Activated naive CD4-positive, alpha-beta T cell treated with anti-CD3 and anti-CD28 coated beads, Interleukin-2, amount 50 U/mL, for 24 hours (primary cell): ENCODE results near the gene VAMP8.
"Not testable (repeated sequence)": the region's sequence is repeated elsewhere in the genome, so short reads cannot be mapped to it uniquely, and the experiment has no call there.

Experiments used
- H3K27ac Mint-ChIP-seq: one replicate; pipeline ENCODE4 v1.8.0; 2021; ENCODE audit warnings: mild to moderate bottlenecking, mixed read lengths
- H3K27me3 Mint-ChIP-seq: one replicate; pipeline ENCODE4 v1.8.0; 2021; ENCODE audit warnings: mixed read lengths
- H3K36me3 Mint-ChIP-seq: one replicate; pipeline ENCODE4 v1.8.0; 2021; ENCODE audit warnings: mixed read lengths
- H3K4me1 Mint-ChIP-seq: one replicate; pipeline ENCODE4 v1.8.0; 2021; ENCODE audit warnings: mixed read lengths
- H3K4me3 Mint-ChIP-seq: one replicate; pipeline ENCODE4 v1.8.0; 2021; ENCODE audit warnings: mild to moderate bottlenecking, mixed read lengths
- H3K9me3 Mint-ChIP-seq: one replicate; pipeline ENCODE4 v1.8.0; 2021; ENCODE audit warnings: mixed read lengths

VAMP8 gene

GRCh38 chr2:85596486-85597143 is 19.2 kb downstream of the VAMP8 start:
- Mint-ChIP-seq H3K36me3 (no peaks in the 10 kb centered on the region), H3K27ac (peak overlapping the region; percentile 59), H3K4me1 (peaks cover 33% of the 10 kb centered on the region), H3K27me3 (no peaks in the 10 kb centered on the region), H3K9me3 (no peaks in the 10 kb centered on the region), H3K4me3 (peak overlapping the region; percentile 99)

GRCh38 chr2:85597241-85597640 is 19.9 kb downstream of the VAMP8 start:
- Mint-ChIP-seq H3K27me3 (no peaks in the 10 kb centered on the region), H3K4me3 (peak overlapping the region; percentile 99), H3K36me3 (no peaks in the 10 kb centered on the region), H3K27ac (no peak overlapping the region), H3K9me3 (no peaks in the 10 kb centered on the region), H3K4me1 (peaks cover 33% of the 10 kb centered on the region)

DNA sequence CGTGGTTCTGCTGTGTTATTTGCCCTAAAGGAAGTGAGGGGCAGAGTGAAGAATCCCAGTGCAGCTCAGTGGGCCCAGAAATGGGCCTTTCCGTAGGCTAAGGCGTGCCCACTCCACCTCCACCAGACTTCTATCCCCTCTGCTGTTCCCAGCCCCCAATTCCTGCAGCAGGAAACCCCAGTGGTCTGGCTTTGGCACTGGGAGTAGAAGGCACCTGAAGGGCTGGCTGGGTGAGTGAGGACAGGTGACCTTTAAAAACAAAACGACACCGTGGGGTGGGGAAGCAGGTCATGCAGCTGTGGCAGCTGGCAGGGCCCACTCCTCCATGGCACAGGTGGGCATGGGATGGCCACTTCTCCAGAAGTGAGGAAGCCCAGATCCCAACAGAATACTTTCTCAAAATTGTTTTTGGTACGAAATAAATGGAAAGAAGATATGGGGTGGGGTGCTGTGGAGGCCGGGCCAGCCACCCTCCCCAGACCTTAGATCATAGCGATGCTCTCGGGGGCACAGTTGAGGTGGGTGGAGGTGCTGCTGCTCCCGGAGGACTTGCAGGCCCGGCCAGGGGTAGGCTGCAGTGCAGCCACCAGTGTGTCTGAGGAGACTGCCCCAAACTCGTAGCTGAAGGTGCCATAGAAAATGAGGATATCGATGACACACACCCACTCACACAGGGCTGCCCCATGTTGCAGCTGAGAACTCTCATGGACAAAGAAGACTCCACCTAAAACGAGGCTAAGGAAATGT is 21.4 kb downstream of the VAMP8 start:
- Mint-ChIP-seq H3K4me3 (no peak overlapping the region), H3K4me1 (peaks cover 40% of the 10 kb centered on the region), H3K36me3 (no peaks in the 10 kb centered on the region)

DNA sequence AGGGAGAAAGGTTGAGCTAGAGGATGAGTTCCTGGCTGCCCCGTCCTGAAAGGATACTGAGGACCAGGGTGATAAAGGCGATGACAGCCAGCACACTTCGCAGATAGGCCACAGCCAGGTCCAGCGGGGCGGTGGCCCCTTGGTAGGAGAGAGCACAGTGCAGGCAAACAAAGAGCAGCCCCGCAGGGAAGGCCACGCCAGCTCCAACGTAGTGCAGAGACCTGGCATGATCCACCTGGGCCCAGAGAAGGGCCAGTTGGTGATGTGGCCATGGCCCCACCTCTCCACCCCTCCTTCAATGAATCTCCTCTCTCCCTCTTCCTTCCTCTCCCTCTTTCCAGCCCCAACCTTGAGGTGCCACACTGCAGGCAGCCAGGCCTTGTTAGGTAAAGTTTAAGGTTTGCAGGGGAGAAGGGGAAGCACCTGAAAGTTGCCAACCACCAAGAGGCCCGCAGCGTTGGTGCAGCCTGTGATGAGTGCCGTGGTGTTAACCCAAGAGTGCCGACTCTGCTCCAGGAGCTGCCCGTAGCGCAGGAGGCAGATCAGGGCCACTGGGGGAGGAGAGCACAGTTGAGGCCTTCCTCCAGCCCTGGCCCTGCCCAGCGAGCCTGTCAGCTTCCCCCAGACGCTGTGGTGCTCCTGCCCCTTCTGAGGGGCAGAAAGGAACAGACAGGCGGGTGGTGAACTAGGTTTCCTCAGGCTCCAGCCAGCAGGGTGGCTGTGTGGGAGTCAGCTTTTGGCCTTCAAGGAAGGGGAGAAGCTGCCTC is 22.3 kb downstream of the VAMP8 start:
- peak overlapping the region; percentile 23 for H3K27ac Mint-ChIP-seq
- no peaks in the 10 kb centered on the region for H3K36me3 Mint-ChIP-seq
- H3K4me3 Mint-ChIP-seq, result no peak overlapping the region
- H3K4me1 Mint-ChIP-seq, result peaks cover 39% of the 10 kb centered on the region
- no peaks in the 10 kb centered on the region for H3K27me3 Mint-ChIP-seq
- H3K9me3 Mint-ChIP-seq, result no peaks in the 10 kb centered on the region

More for the DNA sequence above, 21.4 kb downstream of the VAMP8 start:
- Mint-ChIP-seq H3K9me3 (no peaks in the 10 kb centered on the region), H3K27me3 (no peaks in the 10 kb centered on the region), H3K27ac (no peak overlapping the region)

GRCh38 chr2:85600235-85600575 is 22.8 kb downstream of the VAMP8 start:
- H3K27ac Mint-ChIP-seq, result no peak overlapping the region

GRCh38 chr2:85600951-85601770 is 23.8 kb downstream of the VAMP8 start:
- Mint-ChIP-seq H3K9me3 (no peaks in the 10 kb centered on the region), H3K27me3 (no peaks in the 10 kb centered on the region), H3K36me3 (no peaks in the 10 kb centered on the region), H3K4me1 (peaks cover 41% of the 10 kb centered on the region), H3K4me3 (peak overlapping the region; percentile 85), H3K27ac (peak overlapping the region; percentile 87)

More at GRCh38 chr2:85600235-85600575, 22.8 kb downstream of the VAMP8 start:
- no peaks in the 10 kb centered on the region for H3K27me3 Mint-ChIP-seq
- H3K4me3 Mint-ChIP-seq, result no peak overlapping the region
- peaks cover 40% of the 10 kb centered on the region for H3K4me1 Mint-ChIP-seq
- no peaks in the 10 kb centered on the region for H3K9me3 Mint-ChIP-seq
- H3K36me3 Mint-ChIP-seq, result no peaks in the 10 kb centered on the region

- no peaks in the 10 kb centered on the region for H3K27me3 Mint-ChIP-seq
- H3K27ac Mint-ChIP-seq, result peak overlapping the region; percentile 87
- no peaks in the 10 kb centered on the region for H3K36me3 Mint-ChIP-seq
- H3K9me3 Mint-ChIP-seq, result no peaks in the 10 kb centered on the region
- peak overlapping the region; percentile 85 for H3K4me3 Mint-ChIP-seq
- peaks cover 37% of the 10 kb centered on the region for H3K4me1 Mint-ChIP-seq
Observed at GRCh38 chr2:85601771-85602475, 24.5 kb downstream of the VAMP8 start.

GRCh38 chr2:85602476-85603234 is 25.3 kb downstream of the VAMP8 start, which contains the start of gene TMEM150A:
Gene TMEM150A (minus strand): TSS chr2:85602698. CDS start chr2:85601948, 750 bp downstream.
- H3K4me3 Mint-ChIP-seq, result peak within 1 kb of the TSS; percentile 88
- H3K27ac Mint-ChIP-seq, result peak within 1 kb of the TSS; percentile 87
- no peaks in the 10 kb centered on the region for H3K36me3 Mint-ChIP-seq
- H3K9me3 Mint-ChIP-seq, result no peaks in the 10 kb centered on the region
- H3K4me1 Mint-ChIP-seq, result peaks cover 38% of the 10 kb centered on the region
- no peaks in the 10 kb centered on the region for H3K27me3 Mint-ChIP-seq

DNA sequence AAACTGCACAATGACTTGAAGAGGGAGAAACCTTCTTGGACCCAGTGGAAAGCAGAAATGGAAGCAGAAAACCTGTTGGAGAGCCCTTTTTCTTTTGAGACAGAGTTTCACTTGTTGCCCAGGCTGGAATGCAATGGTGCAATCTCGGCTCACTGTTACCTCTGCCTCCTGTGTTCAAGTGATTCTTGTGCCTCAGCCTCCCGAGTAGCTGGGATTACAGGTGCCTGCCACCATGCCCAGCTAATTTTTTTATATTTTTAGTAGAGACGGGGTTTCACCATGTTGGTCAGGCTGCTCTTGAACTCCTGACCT is 26.7 kb downstream of the VAMP8 start:
- H3K27ac Mint-ChIP-seq, result peak overlapping the region; percentile 46
- not testable (repeated sequence) for H3K9me3 Mint-ChIP-seq, H3K36me3 Mint-ChIP-seq, H3K27me3 Mint-ChIP-seq
- H3K4me1 Mint-ChIP-seq, result peaks cover 50% of the 10 kb centered on the region
- H3K4me3 Mint-ChIP-seq, result peak overlapping the region; percentile 88

DNA sequence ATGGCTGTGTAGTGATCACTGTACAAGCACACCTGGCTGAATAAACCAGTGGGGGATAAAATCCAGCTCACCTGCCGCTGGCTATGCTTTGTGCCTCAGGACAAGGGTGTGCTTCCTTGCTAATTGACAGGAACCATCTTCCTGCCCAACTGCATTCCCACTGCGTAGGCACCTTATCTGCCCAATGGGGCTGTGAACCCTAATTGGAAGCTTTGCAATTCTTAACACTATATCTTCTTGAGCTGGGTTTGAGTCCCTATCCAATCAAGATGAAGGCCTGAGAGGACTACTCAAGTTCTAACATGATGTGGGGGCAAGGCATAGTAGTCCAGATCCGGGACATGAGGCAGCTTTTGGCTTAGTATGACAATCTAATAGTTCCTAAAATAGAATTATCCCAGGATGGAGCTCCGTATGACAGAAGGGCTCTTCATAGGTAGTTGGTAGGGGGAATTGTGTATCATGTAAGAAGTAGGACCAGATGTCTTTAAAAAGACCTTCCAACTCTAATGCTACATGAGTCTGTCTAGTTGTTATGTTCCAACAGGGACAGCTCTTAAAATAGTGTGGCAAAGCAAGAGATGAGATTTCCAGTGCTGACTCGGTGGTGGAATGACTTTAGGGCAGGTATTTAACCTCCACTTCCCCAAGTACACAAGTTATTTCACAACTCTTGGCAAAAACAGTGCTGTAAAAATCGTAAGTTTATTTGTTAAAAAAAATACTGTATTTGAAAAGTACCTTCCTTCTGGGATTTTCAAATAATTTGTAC is 27.4 kb downstream of the VAMP8 start:
- Mint-ChIP-seq H3K4me1 (peaks cover 56% of the 10 kb centered on the region), H3K36me3 (peaks cover 1% of the 10 kb centered on the region), H3K9me3 (no peaks in the 10 kb centered on the region), H3K27ac (peak overlapping the region; percentile 41), H3K4me3 (no peak overlapping the region), H3K27me3 (no peaks in the 10 kb centered on the region)

GRCh38 chr2:85605406-85606115 is 28.2 kb downstream of the VAMP8 start:
- no peaks in the 10 kb centered on the region for H3K9me3 Mint-ChIP-seq
- H3K36me3 Mint-ChIP-seq, result peaks cover 4% of the 10 kb centered on the region
- H3K4me1 Mint-ChIP-seq, result peaks cover 64% of the 10 kb centered on the region
- H3K27me3 Mint-ChIP-seq, result no peaks in the 10 kb centered on the region
- H3K27ac Mint-ChIP-seq, result no peak overlapping the region
- H3K4me3 Mint-ChIP-seq, result no peak overlapping the region

GRCh38 chr2:85606116-85606455 is 28.7 kb downstream of the VAMP8 start:
- Mint-ChIP-seq H3K27me3 (no peaks in the 10 kb centered on the region), H3K27ac (no peak overlapping the region), H3K4me1 (peaks cover 64% of the 10 kb centered on the region)

More at GRCh38 chr2:85606116-85606455, 28.7 kb downstream of the VAMP8 start:
- Mint-ChIP-seq H3K4me3 (no peak overlapping the region), H3K9me3 (no peaks in the 10 kb centered on the region), H3K36me3 (peaks cover 4% of the 10 kb centered on the region)
